A549 (cell line): ENCODE measurements around the gene CLEC2L.

Source experiments
- BHLHE40 ChIP-seq: IDR thresholded peaks from 2 replicates; pipeline ENCODE4 v1.6.1; 2012; ENCODE audit warnings: low read depth, low read length, inconsistent platforms
- EHMT2 ChIP-seq: fragments of 200-600 bp; sonication (generic); IDR thresholded peaks from 2 replicates; pipeline ENCODE4 v1.6.1; 2016; ENCODE audit warnings: antibody characterized with exemption, low read depth, mild to moderate bottlenecking, moderate library complexity
- EP300 ChIP-seq, 2 experiments: fragments of >200 bp; sonication (Bioruptor Twin); formaldehyde crosslinking; IDR thresholded peaks; 2 replicates in 1 of 2; 3 replicates in 1 of 2; pipeline ENCODE4 v1.6.1; 2016 to 2017
- JUNB ChIP-seq: fragments of >200 bp; sonication (Bioruptor Twin); formaldehyde crosslinking; IDR thresholded peaks from 2 replicates; pipeline ENCODE4 v1.6.1; 2016
- MYC ChIP-seq: IDR thresholded peaks from 2 replicates; pipeline ENCODE4 v1.6.1; 2012; ENCODE audit warnings: mild to moderate bottlenecking, inconsistent platforms, low read length, improper control_type of control experiment, borderline replicate concordance
- POLR2A ChIP-seq: IDR thresholded peaks from 2 replicates; pipeline ENCODE4 v1.6.1; 2012; ENCODE audit warnings: mild to moderate bottlenecking, low read length
- RARB ChIP-seq: fragments of 250-450 bp; sonication (Bioruptor Pico); IDR thresholded peaks from 2 replicates; pipeline ENCODE4 v1.8.0; 2021; ENCODE audit warnings: mild to moderate bottlenecking, moderate library complexity
- RCOR1 ChIP-seq: fragments of 150-350 bp; IDR thresholded peaks from 2 replicates; pipeline ENCODE4 v1.6.1; 2014; ENCODE audit warnings: antibody characterized with exemption, low read length, low read depth
- RNF2 ChIP-seq: fragments of 200-600 bp; sonication (generic); IDR thresholded peaks from 2 replicates; pipeline ENCODE4 v1.6.1; 2016; ENCODE audit warnings: low read depth, mild to moderate bottlenecking, antibody characterized with exemption, moderate library complexity, borderline replicate concordance
- ZSCAN20 ChIP-seq: fragments of 250-450 bp; sonication (Bioruptor Pico); IDR thresholded peaks from 2 replicates; pipeline ENCODE4 v1.8.0; 2022; ENCODE audit warnings: mild to moderate bottlenecking, moderate library complexity
- TF ChIP-seq, protein P1 (sequence below): fragments of >200 bp; sonication (Bioruptor Twin); formaldehyde crosslinking; IDR thresholded peaks from 3 replicates; pipeline ENCODE4 v1.5.1; 2016
- TF ChIP-seq, protein P2 (sequence below): fragments of >200 bp; sonication (Bioruptor Twin); formaldehyde crosslinking; IDR thresholded peaks from 3 replicates; pipeline ENCODE4 v1.6.1; 2016

DNA sequence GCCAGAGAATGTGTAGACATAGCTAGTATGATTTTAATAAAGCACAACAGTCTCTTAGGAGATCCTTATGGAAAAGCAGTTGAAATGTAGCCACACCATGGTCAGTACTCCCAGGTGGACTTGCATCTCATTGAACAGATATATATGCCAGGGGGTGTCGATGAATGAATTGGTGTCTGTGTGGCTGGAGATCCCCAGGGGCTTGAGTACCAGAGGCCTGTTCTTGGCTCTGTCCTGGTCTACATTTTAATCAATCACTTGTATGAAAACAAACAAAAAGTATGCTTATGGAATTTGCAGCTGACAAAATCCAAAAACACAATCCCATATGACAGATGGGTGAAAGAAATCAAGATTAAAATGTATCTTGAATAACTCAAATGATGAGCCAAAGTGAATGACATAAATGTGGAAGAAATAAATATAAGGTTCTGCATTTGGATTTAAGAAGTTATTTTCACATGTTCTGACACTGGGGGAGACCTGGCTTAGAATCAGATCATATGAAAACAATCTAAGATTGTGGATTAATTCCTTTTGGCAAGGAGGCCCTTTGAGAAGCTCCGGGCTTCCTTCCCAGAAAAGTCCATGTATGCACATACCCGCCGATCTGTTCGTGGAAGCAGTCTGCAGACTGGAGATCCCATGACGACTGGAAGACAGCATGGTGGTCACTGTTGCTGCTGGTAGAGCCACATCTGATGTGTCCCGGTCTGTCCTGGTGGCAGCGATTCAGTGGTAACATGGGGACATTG, 15.6 kb downstream of the CLEC2L start:
- no peak for TF ChIP-seq ZSCAN20 (CRISPR knock-in tag)
- no peak for TF ChIP-seq RCOR1
- TF ChIP-seq, protein P1, sequence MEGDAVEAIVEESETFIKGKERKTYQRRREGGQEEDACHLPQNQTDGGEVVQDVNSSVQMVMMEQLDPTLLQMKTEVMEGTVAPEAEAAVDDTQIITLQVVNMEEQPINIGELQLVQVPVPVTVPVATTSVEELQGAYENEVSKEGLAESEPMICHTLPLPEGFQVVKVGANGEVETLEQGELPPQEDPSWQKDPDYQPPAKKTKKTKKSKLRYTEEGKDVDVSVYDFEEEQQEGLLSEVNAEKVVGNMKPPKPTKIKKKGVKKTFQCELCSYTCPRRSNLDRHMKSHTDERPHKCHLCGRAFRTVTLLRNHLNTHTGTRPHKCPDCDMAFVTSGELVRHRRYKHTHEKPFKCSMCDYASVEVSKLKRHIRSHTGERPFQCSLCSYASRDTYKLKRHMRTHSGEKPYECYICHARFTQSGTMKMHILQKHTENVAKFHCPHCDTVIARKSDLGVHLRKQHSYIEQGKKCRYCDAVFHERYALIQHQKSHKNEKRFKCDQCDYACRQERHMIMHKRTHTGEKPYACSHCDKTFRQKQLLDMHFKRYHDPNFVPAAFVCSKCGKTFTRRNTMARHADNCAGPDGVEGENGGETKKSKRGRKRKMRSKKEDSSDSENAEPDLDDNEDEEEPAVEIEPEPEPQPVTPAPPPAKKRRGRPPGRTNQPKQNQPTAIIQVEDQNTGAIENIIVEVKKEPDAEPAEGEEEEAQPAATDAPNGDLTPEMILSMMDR = no peak
- no peak for TF ChIP-seq JUNB
- no peak for TF ChIP-seq EP300 (IDR thresholded peaks at IDR 0.05)
- no peak for TF ChIP-seq BHLHE40
- no peak for TF ChIP-seq POLR2A
- TF ChIP-seq RNF2 = no peak
- TF ChIP-seq RARB (CRISPR knock-in tag) = no peak
- TF ChIP-seq, protein P2, sequence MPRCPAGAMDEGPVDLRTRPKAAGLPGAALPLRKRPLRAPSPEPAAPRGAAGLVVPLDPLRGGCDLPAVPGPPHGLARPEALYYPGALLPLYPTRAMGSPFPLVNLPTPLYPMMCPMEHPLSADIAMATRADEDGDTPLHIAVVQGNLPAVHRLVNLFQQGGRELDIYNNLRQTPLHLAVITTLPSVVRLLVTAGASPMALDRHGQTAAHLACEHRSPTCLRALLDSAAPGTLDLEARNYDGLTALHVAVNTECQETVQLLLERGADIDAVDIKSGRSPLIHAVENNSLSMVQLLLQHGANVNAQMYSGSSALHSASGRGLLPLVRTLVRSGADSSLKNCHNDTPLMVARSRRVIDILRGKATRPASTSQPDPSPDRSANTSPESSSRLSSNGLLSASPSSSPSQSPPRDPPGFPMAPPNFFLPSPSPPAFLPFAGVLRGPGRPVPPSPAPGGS = no peak
- no peak for TF ChIP-seq EHMT2
- TF ChIP-seq MYC = no peak
